ENCODE measurements around the gene SFSWAP.

The SFSWAP gene

DNA sequence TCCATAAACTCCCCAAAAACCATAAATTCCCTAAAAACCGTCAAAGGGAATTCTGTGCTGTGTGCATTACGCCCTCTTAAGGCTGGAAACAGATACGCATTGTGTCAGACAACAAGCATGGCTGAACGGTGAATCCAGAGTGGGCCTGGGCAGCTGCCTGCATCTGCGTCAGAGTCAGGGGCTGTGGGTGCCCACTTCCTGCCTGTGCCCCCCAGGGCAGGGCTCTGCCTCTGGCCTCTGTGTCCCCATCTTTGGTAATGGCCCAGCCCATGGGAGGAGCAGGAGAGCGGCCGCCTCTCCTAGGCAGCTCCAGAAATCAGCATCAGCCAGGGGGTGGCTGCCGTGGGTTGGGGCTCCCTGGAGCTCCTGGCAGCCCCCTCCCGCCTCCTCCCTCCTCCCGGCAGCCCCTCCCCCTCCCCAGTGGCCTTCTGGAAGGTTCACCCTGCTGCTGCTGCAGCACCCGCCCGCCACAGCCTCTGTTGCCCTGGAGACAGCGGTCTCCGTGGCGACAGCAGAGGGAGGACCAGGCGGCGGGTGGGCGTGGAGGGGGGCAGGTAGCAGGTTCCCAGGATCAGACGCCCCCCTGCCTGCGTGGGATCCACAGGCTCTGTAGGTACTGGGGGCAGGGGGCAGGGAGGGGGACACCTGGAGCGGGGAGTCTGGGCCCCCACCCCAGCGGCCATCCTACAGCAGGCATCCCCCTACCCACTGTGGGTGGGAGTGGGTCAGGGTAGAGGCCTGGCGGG, 123.2 kb downstream of the SFSWAP start:
- ATAC-seq (replicated peaks), result no peak
- Mint-ChIP-seq H3K27me3 (peaks cover 24 to 35% of the 10 kb centered on the region in 2 donors), H3K27ac (no peak overlapping the region), H3K36me3 (ENCODE audit: insufficient read depth) (no peaks in the 10 kb centered on the region), H3K4me3 (no peak overlapping the region), H3K9me3 (no peaks in the 10 kb centered on the region), H3K4me1 (ENCODE audit: low read depth in 2 of 2) (peaks cover 5 to 6% of the 10 kb centered on the region in 2 donors)
- no peak for DNase-seq

DNA sequence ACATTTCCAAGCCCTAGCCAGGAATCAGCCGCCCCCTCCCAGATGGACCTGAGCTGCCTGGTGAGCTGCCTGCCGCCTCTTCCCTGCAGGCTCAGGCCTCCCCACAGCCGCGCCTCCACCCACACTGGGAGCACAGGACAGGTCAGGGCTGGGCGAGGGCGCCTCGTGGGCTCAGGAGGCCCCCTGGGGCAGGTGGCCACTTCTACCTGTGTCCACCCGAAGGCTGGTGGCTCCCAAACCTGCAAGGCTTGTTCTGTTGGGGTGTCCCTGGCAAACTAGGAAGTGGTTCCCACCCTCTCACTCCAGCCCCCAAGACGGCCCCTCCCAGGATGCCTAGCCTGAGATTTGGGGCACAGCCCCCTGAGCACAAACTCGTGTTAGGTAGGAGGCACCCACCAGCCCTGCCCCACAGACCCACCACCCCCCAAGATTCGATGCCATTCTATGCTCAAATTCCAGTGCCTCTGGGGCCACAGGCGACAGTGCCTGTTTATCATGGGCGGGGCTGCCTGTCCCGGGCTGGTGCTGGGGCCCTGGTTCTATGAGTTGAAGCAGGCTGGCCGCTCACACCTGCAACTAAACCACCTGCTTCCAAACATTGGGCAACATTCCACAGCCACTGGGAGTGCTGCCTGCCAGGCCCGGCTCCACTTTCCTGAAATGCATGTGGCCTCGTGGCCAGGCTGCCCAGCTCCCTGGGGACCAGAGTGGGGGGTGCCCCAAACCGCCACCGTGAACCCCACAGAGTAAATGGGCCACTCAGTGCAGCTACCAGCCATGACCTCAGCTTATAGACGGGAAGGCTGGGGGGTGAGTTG, 124.1 kb downstream of the SFSWAP start:
- DNase-seq (no peak), ATAC-seq (replicated peaks) (no peak)
- peaks cover 0 to 2% of the 10 kb centered on the region in 2 donors for H3K4me1 Mint-ChIP-seq (ENCODE audit: low read depth in 2 of 2)
- H3K4me3 Mint-ChIP-seq, result no peak overlapping the region
- H3K9me3 Mint-ChIP-seq, result no peaks in the 10 kb centered on the region
- no peak overlapping the region for H3K27ac Mint-ChIP-seq
- H3K36me3 Mint-ChIP-seq (ENCODE audit: insufficient read depth), result no peaks in the 10 kb centered on the region
- peaks cover 18 to 27% of the 10 kb centered on the region in 2 donors for H3K27me3 Mint-ChIP-seq

DNA sequence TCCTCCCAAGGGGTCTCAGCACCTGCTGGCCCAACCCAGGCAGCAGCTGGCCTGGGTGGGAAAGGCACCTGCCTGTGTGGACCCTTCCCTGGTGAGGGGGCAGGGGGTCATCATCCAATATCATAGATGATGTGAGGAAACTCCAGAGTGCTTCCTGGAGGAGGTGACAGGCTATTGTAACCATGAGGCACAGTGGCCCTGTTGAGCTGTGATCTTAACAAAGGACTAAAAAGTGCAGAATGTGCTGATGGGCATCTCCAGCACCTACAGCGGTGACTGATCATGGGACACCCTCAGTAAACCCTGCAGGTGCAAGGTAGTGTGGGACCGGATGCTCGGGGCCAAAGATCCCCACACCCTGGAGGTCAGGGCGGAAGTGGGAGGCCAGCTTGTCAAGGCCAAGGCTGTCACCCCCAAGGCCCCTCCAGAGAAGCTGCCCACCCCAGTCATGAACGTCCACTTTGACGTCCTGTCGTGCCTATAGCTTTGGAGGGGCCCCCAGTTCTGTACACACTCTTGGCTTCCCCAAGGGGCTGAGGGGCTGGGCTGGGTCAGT, 124.8 kb downstream of the SFSWAP start:
- Mint-ChIP-seq H3K27ac (no peak overlapping the region), H3K4me3 (no peak overlapping the region), H3K4me1 (ENCODE audit: low read depth in 2 of 2) (peaks cover 0 to 2% of the 10 kb centered on the region in 2 donors), H3K36me3 (ENCODE audit: insufficient read depth) (no peaks in the 10 kb centered on the region), H3K9me3 (no peaks in the 10 kb centered on the region), H3K27me3 (peaks cover 18 to 25% of the 10 kb centered on the region in 2 donors)
- DNase-seq (no peak), ATAC-seq (replicated peaks) (no peak)

DNA sequence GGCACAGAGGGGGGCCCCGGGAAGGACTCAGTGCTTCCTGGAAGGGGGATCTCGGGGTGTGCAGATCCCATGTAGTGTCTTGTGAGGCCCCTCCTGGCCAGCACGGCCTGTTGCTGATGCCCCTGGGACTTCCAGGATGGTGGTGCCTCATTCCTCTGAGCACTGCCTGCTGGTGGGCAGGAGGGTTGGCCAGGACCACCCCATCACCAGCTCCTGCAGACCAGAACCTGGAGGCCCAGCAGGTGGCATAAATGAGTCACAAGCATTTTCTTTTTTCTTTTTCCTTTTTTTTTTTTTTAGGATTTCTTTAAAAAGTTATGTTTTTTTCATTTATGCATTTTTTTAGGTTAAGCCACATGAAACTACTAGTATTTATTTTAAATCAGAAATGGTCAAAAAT, 125.3 kb downstream of the SFSWAP start:
- no peak for ATAC-seq (replicated peaks)
- H3K4me3 Mint-ChIP-seq, result no peak overlapping the region
- H3K27ac Mint-ChIP-seq, result no peak overlapping the region
- H3K27me3 Mint-ChIP-seq, result peaks cover 14 to 20% of the 10 kb centered on the region in 2 donors
- H3K4me1 Mint-ChIP-seq (ENCODE audit: low read depth in 2 of 2), result no peaks in the 10 kb centered on the region
- no peak for DNase-seq
- H3K36me3 Mint-ChIP-seq (ENCODE audit: insufficient read depth), result no peaks in the 10 kb centered on the region
- no peaks in the 10 kb centered on the region for H3K9me3 Mint-ChIP-seq

DNA sequence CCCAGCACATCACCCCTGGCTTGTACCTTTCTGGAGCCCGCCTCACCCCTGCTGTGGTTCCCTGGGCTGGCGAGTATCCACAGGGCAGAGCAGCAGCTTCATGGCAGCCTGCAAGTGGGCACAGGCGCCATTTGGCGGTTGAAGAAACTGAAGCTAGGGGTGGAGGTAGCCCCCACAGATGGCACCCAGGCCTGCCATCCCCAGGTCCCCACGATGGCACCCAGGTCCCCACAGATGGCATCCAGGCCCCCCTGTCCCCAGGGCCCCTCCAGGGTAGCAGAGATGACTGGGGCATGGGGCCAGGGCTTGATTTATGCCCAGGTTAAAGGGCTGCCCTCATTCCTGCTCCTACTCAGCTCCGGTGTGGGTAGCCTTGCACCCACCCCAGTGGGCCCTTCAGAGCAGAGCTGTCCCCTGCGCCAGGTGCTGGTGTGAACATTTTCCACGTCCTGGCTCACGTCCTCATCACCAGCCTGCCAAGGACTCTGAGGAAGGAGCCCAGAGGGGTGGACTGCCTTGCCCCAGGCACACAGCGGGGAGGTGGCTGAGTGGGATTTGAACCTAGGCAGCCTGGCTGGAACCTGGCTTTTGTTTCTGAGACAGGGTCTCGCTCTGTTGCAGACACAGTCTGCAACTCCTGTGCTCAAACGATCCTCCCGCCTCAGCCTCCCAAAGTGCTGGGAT, 126.0 kb downstream of the SFSWAP start:
- no peaks in the 10 kb centered on the region for H3K36me3 Mint-ChIP-seq (ENCODE audit: insufficient read depth)

DNA sequence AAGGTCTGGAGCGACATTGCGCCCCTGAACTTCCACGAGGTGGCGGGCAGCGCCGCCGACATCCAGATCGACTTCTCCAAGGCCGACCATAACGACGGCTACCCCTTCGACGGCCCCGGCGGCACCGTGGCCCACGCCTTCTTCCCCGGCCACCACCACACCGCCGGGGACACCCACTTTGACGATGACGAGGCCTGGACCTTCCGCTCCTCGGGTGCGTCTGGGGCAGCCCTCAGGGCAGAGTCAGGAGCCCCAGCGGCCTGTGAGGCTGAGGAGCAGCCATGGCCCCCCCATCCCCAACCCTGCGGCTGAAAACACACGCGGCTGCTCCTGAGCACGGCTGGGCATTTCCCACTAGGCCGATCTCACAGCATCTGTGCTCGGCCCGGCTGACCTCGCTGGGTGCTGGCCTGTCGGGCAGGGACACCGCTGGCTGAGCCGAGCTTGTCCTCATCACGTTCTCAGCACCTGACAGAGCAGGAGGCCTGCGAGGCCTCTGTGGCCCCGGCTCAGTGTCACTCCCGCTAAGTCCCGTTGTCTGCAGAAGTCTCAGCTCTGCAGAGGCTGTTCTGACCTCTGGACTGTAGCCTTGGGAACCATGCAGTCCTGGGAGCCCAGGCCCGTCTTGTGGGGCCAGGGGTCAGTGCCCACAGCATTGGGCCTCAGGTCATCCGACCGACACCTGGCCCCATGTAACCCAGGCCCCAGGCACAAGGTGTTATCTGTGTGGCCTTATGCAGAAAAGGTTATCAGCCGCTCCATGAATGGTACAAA, 129.9 kb downstream of the SFSWAP start:
- Mint-ChIP-seq H3K36me3 (ENCODE audit: insufficient read depth) (peaks cover 3% of the 10 kb centered on the region), H3K27me3 (peaks cover 0 to 3% of the 10 kb centered on the region in 2 donors), H3K4me1 (ENCODE audit: low read depth in 2 of 2) (no peaks in the 10 kb centered on the region), H3K9me3 (no peaks in the 10 kb centered on the region), H3K27ac (no peak overlapping the region), H3K4me3 (no peak overlapping the region)
- ATAC-seq (replicated peaks) (no peak), DNase-seq (no peak)

More for the DNA sequence above, 126.0 kb downstream of the SFSWAP start:
- Mint-ChIP-seq H3K4me1 (ENCODE audit: low read depth in 2 of 2) (no peaks in the 10 kb centered on the region), H3K27ac (no peak overlapping the region), H3K9me3 (no peaks in the 10 kb centered on the region), H3K27me3 (peaks cover 14 to 16% of the 10 kb centered on the region in 2 donors), H3K4me3 (no peak overlapping the region)
- DNase-seq, result no peak
- ATAC-seq (replicated peaks), result no peak

DNA sequence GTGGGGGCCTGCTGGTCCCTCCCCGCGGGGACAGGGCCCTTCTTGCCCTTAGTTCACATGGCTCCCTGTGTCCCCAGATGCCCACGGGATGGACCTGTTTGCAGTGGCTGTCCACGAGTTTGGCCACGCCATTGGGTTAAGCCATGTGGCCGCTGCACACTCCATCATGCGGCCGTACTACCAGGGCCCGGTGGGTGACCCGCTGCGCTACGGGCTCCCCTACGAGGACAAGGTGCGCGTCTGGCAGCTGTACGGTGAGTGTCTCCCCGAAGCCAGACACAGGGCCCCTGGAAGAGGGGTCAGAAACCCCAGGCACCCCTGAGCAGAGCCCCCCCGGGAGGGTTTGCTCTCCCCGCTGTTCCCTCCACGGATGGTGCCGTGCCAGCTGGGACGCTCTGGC, 130.7 kb downstream of the SFSWAP start:
- ATAC-seq (replicated peaks) (no peak), DNase-seq (no peak)
- H3K27me3 Mint-ChIP-seq, result peaks cover 0 to 10% of the 10 kb centered on the region in 2 donors
- H3K4me1 Mint-ChIP-seq (ENCODE audit: low read depth in 2 of 2), result peaks cover 0 to under 1% of the 10 kb centered on the region in 2 donors
- H3K9me3 Mint-ChIP-seq, result no peaks in the 10 kb centered on the region
- H3K36me3 Mint-ChIP-seq (ENCODE audit: insufficient read depth), result peaks cover 3% of the 10 kb centered on the region
- no peak overlapping the region for H3K27ac Mint-ChIP-seq
- H3K4me3 Mint-ChIP-seq, result no peak overlapping the region

DNA sequence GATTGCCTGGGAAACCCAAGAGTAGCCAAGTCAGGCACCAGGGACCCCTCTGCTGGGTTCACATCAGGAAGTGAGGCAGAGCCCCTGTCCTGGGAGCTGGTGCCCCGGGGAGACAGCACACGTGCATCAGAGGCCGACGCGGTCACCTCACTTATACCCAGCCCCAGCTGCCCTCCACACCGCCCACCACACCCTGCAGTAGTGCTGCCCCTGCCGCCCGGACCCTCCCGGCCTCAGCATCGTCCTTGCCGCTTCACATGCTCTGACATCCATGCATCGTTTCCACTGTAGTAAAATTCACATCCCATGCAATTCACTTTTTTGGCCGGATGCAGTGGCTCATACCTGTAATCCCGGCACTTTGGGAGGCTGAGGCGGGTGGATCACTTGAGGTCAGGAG, 131.3 kb downstream of the SFSWAP start:
- Mint-ChIP-seq H3K36me3 (ENCODE audit: insufficient read depth) (peaks cover 3% of the 10 kb centered on the region), H3K4me1 (ENCODE audit: low read depth in 2 of 2) (peaks cover 0 to 3% of the 10 kb centered on the region in 2 donors), H3K9me3 (no peaks in the 10 kb centered on the region)

DNA sequence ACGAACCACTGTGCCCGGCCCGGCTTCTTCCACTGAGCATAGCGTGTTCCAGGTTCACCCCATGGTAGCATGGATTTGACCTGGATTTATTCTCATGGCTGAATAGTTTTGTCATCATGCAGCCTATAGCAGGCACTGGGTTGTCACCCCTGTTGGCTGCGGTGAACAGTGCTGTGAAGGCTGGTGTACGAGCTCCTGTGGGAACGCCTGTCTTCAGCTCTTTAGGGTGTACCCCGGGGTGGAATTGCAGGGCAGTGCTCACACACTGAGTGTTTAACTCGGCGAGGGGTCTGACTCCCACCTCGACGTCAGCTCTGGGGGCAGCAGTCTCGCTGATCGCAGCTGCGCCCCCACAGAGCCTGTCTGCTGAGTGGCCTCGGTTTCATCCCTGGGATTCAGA, 132.6 kb downstream of the SFSWAP start:
- Mint-ChIP-seq H3K4me3 (no peak overlapping the region), H3K4me1 (ENCODE audit: low read depth in 2 of 2) (peaks cover 0 to 3% of the 10 kb centered on the region in 2 donors), H3K36me3 (ENCODE audit: insufficient read depth) (peaks cover 3% of the 10 kb centered on the region), H3K27ac (no peak overlapping the region), H3K9me3 (no peaks in the 10 kb centered on the region), H3K27me3 (peaks cover 0 to 15% of the 10 kb centered on the region in 2 donors)
- no peak for DNase-seq
- no peak for ATAC-seq (replicated peaks)

More for the DNA sequence above, 131.3 kb downstream of the SFSWAP start:
- Mint-ChIP-seq H3K27ac (no peak overlapping the region), H3K4me3 (no peak overlapping the region), H3K27me3 (peaks cover 0 to 15% of the 10 kb centered on the region in 2 donors)
- DNase-seq (no peak), ATAC-seq (replicated peaks) (no peak)

DNA sequence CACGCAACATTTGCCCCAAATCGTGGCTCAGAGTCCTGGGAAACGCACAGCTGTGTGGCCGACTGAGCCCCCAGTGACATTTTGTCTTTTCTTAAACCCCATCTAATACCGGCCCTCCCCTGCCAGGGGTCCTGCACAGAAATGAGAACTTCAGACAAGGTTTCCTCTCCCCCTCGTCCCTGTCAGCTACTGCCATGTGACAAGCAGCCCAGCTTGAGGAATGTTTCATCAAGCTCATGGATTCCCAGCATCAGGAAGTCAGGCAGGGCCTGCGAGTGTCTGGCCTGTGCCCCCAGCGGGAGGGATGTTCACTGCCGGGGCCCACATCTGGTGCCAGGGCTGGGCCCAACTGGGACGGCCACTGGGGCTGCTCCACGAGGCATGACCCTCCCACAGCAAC, 133.2 kb downstream of the SFSWAP start:
- no peak overlapping the region for H3K27ac Mint-ChIP-seq
- DNase-seq, result no peak
- H3K9me3 Mint-ChIP-seq, result no peaks in the 10 kb centered on the region
- H3K36me3 Mint-ChIP-seq (ENCODE audit: insufficient read depth), result peaks cover 3% of the 10 kb centered on the region
- ATAC-seq (replicated peaks), result no peak
- peaks cover 0 to 15% of the 10 kb centered on the region in 2 donors for H3K27me3 Mint-ChIP-seq
- H3K4me3 Mint-ChIP-seq, result no peak overlapping the region
- peaks cover 0 to 3% of the 10 kb centered on the region in 2 donors for H3K4me1 Mint-ChIP-seq (ENCODE audit: low read depth in 2 of 2)

DNA sequence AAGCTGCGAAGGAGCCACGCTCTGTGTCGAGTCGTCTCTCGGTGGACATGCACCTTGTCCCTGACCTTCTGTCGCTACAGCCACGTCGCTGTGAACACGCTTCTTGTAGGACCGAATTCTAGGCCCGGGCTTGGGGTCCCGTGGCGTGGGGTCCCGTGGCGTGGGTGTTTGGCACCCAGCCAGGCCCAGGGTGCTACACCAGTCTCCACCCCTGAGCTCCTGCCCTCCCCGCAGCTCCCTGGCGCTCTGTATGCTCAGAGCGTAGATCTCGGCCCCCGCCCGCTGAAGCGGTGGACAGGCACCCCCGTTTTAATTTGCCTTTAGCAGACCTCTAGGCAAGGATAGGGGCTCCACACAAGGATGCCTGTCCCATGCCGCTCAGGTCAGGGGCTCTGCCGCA, 133.8 kb downstream of the SFSWAP start:
- no peak for DNase-seq

DNA sequence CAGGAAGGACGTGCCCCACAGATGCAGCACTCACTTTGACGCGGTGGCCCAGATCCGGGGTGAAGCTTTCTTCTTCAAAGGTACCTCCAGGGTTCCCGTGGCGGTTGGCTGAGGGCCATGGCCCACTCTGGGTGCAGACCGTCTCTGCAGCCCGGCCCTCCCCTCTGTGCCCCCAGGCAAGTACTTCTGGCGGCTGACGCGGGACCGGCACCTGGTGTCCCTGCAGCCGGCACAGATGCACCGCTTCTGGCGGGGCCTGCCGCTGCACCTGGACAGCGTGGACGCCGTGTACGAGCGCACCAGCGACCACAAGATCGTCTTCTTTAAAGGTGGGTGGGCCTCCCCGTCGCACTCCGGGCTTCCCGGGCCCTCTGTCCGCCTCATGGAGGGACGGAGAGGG, 134.2 kb downstream of the SFSWAP start:
- Mint-ChIP-seq H3K4me1 (ENCODE audit: low read depth in 2 of 2) (peaks cover 0 to 3% of the 10 kb centered on the region in 2 donors), H3K27me3 (peaks cover 0 to 15% of the 10 kb centered on the region in 2 donors), H3K9me3 (no peaks in the 10 kb centered on the region), H3K4me3 (no peak overlapping the region), H3K27ac (no peak overlapping the region), H3K36me3 (ENCODE audit: insufficient read depth) (peaks cover 3% of the 10 kb centered on the region)
- ATAC-seq (replicated peaks) (no peak), DNase-seq (no peak)

More for the DNA sequence above, 133.8 kb downstream of the SFSWAP start:
- Mint-ChIP-seq H3K9me3 (no peaks in the 10 kb centered on the region), H3K27ac (no peak overlapping the region), H3K36me3 (ENCODE audit: insufficient read depth) (peaks cover 3% of the 10 kb centered on the region), H3K27me3 (peaks cover 0 to 15% of the 10 kb centered on the region in 2 donors), H3K4me3 (no peak overlapping the region), H3K4me1 (ENCODE audit: low read depth in 2 of 2) (peaks cover 0 to 3% of the 10 kb centered on the region in 2 donors)
- ATAC-seq (replicated peaks), result no peak
